ENCODE data around the gene LIN7C. TPM values are rescaled to one million over a fixed set of nuclear protein-coding genes. Genes with fewer than 3 reads are reported as not detected.

The LIN7C gene
- total RNA-seq, 1 donor from 2014 or later, result 31.1 TPM

- no peaks in the 10 kb centered on the region for H3K27me3 Mint-ChIP-seq
- peaks cover 25% of the 10 kb centered on the region for H3K36me3 Mint-ChIP-seq
- peaks cover 4% of the 10 kb centered on the region for H3K4me1 Mint-ChIP-seq (ENCODE audit: unreplicated experiment)
- H3K27ac Mint-ChIP-seq, result no peak overlapping the region
- no peaks in the 10 kb centered on the region for H3K9me3 Mint-ChIP-seq
- TF ChIP-seq CTCF (conservative IDR thresholded peaks at IDR 0.05), result no peak
- DNase-seq (ENCODE audit: extremely low spot score, unreplicated experiment), result no peak
- no peak overlapping the region for H3K4me3 Mint-ChIP-seq
These were observed 17.5 kb downstream of the LIN7C start for GRCh38 chr11:27489092-27489491.

- peaks cover 25% of the 10 kb centered on the region for H3K36me3 Mint-ChIP-seq
- H3K4me3 Mint-ChIP-seq, result no peak overlapping the region
- H3K4me1 Mint-ChIP-seq (ENCODE audit: unreplicated experiment), result peaks cover 4% of the 10 kb centered on the region
- no peak overlapping the region for H3K27ac Mint-ChIP-seq
- no peak for TF ChIP-seq CTCF (conservative IDR thresholded peaks at IDR 0.05)
- no peaks in the 10 kb centered on the region for H3K27me3 Mint-ChIP-seq
- DNase-seq (ENCODE audit: extremely low spot score, unreplicated experiment), result no peak
- H3K9me3 Mint-ChIP-seq, result no peaks in the 10 kb centered on the region
These were observed 18.9 kb downstream of the LIN7C start for GRCh38 chr11:27487706-27488105.

- Mint-ChIP-seq H3K27ac (peak overlapping the region; percentile 18), H3K4me1 (ENCODE audit: unreplicated experiment) (peaks cover 4% of the 10 kb centered on the region), H3K9me3 (no peaks in the 10 kb centered on the region), H3K36me3 (peaks cover 18% of the 10 kb centered on the region), H3K4me3 (no peak overlapping the region), H3K27me3 (no peaks in the 10 kb centered on the region)
- peak; percentile 97 for TF ChIP-seq CTCF (conservative IDR thresholded peaks at IDR 0.05)
- DNase-seq (ENCODE audit: extremely low spot score, unreplicated experiment), result no peak
These were observed 20.4 kb downstream of the LIN7C start for GRCh38 chr11:27485930-27486773.

GRCh38 chr11:27482793-27483192 lies 23.8 kb downstream of the LIN7C start:
- Mint-ChIP-seq H3K27ac (no peak overlapping the region), H3K4me3 (no peak overlapping the region), H3K27me3 (no peaks in the 10 kb centered on the region), H3K4me1 (ENCODE audit: unreplicated experiment) (peaks cover 4% of the 10 kb centered on the region), H3K36me3 (peaks cover 4% of the 10 kb centered on the region), H3K9me3 (no peaks in the 10 kb centered on the region)
- no peak for DNase-seq (ENCODE audit: extremely low spot score, unreplicated experiment)
- TF ChIP-seq CTCF (conservative IDR thresholded peaks at IDR 0.05), result no peak

GRCh38 chr11:27481992-27482391 lies 24.6 kb downstream of the LIN7C start:
- Mint-ChIP-seq H3K27me3 (no peaks in the 10 kb centered on the region), H3K4me3 (no peak overlapping the region), H3K27ac (no peak overlapping the region), H3K9me3 (no peaks in the 10 kb centered on the region), H3K36me3 (peaks cover 4% of the 10 kb centered on the region), H3K4me1 (ENCODE audit: unreplicated experiment) (peaks cover 4% of the 10 kb centered on the region)
- DNase-seq (ENCODE audit: extremely low spot score, unreplicated experiment), result no peak
- TF ChIP-seq CTCF (conservative IDR thresholded peaks at IDR 0.05), result no peak

Measured in type B pancreatic cell (in vitro differentiated cells).